GM19023 (cell line): ENCODE data around the gene XYLT1.

Experiments used
- ATAC-seq: cut with Tn5 transposase; IDR thresholded peaks from one replicate; pipeline ENCODE4 v1.9.1; 2021; ENCODE audit warnings: mild to moderate bottlenecking, moderate library complexity; ENCODE audit not compliant: unreplicated experiment

The XYLT1 gene

GRCh38 chr16:17459903-17460521 is 10.7 kb downstream of the XYLT1 start:
- peak; percentile 61 for ATAC-seq

- no peak for ATAC-seq
Measured at GRCh38 chr16:17457997-17458396, 12.8 kb downstream of the XYLT1 start.

DNA sequence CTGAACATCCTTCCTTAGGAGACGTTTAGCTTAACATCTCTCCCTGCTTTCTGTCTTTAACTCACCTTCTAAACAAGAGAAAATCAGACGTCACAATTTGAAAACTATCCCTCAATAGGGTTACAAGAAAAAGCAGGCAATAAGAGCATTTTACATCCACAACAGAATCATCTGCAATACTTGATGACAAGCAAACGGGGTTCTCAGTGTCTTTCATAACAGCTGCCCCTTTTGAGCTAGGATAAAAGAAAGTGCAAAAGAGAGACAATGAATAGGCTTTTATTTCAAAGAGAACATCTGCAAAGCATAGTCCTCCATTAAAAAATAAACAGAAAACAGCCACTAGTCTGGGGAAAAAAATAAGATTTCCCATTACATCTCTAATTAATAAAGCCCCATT is 13.2 kb downstream of the XYLT1 start:
- ATAC-seq = no peak

DNA sequence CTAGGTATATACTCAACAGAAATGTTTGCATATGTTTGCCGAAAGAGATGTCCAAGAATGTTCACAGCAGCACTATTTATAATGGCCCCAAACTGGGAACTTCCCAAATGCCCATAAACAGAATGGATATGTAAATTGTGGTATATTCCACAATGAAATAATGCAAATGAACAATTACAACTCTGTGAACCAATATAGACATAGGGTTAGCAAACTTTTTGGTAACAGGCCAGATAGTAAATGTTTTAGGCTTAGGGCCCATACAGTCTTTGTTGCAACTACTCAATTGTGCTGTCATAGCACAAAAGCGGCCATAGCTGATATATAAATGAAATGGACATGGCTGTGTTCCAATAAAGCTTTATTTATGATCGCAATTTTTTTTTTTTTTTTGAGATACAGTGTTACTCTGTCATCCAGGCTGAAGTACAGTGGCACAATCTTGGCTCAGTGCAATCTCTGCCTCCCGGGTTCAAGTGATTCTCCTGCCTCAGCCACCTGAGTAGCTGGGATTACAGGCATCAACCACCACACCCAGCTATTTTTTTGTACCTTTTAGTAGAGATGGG is 16.5 kb downstream of the XYLT1 start:
- ATAC-seq = no peak

DNA sequence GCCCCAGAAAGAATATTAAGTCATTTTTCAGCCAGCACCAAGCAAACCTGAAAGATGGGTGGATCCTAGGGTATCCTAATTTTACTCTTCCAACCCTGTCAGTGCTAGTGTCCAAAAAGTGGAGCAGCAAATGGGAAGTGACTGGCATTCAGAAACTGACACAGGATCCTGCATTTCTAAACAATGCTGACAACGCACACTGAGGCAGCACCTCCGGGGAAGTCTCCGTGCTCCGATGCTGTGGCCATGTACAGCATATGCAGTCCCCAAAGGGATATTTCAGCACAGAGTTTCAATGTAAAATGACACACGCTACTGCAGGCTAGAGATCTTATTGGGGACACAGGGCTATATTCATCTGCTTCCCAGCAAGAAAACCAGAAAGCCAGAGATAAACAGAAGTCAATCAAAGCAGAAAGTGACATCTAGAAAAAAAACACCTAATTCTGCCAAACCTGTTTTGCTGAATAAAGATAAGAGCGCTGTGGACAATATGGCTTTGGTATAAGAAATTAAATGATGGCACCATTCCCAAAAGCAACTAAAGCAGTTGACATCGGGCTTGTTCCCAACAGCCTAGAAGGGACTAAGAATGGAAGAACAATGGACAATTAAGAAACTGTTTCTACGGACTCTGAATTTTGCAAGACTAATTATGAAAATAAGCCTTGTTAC is 17.3 kb downstream of the XYLT1 start:
- ATAC-seq = no peak

GRCh38 chr16:17452922-17453321 is 17.8 kb downstream of the XYLT1 start:
- ATAC-seq = no peak

DNA sequence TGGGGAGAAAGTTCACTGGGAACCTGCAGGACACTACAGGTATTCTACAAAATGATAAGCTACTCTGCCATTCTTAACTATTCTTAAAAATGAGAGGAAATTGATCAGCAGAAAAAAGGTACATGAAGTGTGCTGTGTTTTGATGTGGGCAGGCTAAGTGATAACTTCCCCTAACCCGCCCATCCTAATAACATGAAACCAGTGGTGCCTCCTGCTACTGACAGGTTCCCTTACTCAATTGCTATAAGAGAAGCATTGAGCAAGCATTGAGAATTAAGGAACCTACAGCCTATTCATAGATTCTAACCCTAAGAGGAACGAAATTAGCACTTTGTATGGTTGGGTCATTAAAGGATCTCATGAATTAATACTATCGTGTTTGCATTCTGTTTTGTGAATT is 18.9 kb downstream of the XYLT1 start:
- no peak for ATAC-seq

GRCh38 chr16:17450291-17450690 is 20.5 kb downstream of the XYLT1 start:
- ATAC-seq = no peak

DNA sequence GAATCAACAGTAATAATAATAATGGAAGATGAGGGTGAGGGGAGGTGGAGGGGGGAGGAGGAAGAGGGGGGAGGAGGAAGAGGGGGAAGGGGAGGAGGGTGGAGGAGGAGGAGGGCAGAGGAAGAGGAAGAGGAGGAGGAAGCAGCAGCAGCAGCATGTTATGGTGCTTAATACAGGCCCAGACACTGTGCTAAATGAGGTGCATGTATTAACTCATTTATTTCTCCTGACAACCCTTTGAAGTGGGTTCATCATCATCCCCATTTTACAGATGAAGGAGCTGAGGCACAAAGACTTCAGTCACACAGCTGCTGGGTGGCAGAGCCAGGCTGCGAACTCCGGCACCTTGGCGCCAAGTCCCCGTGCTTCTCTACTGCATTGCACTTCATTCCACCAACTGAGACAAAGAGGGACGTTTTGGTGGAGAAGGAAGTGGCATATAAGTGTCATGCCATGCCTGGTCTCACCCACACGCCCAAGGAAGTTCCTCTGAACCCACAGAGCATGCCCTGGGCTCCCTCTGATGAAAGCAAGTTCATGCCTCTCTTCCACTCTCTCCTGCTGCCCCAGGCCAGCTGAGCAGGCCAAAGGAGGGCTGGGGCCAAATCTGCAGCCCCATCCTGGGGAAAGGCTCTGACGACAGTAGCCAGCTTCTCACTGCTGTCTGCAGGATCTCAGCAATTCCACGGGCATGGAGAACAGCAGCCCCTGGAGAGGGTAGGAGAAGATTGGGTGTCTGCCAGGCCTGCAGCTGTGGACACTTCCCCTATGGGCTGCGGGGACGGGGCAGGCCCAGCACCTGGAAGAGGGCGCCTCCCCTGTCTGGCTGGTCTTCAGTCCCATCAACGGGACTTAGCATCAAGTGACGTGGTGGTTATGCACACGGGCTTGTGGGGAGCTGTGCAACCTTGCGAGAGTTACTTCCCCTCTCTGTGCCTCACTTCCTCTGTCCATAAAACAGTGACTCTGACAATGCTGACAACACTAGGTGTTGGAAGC is 21.8 kb downstream of the XYLT1 start:
- no peak for ATAC-seq

DNA sequence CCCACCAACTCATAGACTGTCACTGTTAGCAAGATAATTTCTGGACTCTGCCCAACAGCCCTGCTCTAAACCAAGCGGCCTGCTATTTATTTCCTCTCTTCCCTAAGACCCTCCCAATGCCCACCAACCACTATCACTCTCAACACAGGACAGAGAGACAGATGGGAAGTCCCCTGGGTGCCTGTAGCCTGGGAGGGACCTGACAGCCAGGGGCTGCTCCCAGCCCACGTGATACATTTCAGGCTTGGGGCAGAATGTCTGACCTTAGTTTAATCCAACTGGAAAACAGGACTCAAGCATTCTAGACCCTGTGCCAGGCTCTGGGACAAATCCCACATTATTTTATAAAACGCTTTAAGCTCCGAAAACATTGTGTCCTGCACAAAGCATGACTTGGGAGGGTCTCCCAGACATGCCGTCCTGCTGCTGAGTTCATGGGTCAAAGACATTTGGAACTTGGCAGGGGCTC is 23.6 kb downstream of the XYLT1 start:
- ATAC-seq = no peak

DNA sequence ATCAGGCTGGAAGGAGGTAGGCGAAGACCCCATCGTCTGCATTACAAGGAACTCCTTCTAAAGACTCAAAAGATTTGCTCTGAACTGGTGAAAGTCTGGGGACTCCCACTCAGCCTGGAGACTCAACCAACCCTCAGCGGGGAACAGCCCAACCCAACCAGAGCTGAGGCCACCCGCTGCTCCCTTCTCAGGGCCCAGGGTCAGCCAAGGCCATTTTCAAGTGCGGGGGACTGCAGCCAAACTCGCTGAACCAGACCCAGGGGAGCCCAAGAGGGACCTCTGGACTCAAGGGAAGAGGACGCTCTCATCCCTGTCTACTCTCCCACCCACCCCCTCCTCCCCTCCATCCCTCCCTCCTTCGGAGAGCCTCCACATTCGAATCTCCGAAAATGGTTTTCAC is 24.1 kb downstream of the XYLT1 start:
- no peak for ATAC-seq

DNA sequence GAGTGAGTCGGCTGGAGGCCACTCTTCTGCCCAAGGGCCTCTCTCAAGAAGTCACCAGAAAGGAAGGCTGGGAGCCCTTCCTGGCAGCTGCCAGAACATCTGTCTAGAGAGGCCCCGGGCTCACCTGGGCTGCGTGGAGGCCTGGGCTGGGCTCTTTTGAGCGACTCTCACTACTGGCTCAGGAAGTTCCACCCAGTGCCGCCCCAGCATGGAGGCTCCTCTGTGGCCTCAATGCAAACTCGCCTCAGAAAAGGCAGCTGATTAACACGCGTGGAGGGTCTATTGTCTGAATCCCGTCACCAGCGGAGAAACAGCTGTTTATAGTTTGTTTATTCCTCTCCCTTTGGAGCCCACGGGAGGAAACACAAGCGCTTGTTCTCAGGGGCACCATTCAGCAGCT is 25.3 kb downstream of the XYLT1 start:
- ATAC-seq = no peak

DNA sequence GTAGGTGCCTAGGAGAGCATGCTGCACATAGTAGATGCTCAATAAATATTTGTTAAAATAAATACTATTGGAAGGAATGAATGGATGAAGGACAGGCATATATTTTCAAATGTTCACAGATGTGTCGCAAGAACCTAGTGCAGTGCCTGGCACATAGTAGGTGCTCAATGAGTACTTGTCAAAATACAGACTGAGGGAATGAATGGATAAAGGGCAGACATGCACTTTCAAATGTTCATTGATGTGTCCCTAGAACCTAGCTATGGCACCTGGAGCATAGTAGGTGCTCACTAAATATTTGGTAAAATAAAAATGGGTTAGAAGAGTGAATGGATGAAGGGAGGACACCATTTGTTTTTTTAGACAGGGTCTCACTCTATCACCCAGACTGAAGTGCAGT is 26.1 kb downstream of the XYLT1 start:
- ATAC-seq = no peak

DNA sequence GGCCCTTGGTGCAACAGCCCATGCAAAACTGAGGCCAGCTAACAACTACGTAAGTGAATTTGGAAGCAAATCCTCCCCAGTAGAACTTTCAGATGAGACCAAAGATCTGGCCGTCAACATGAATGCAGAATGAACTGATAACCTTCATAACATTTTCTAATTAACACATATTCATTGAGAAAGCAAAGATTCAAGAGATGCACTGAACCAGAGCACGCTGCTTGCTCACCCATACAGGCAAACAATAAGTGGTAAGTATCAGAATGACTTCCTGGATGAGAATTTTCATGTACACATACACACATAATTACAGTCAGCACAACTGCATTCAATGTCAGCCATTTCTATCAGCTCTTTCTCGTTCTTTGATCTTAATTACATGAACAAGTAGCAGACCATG is 30.6 kb downstream of the XYLT1 start:
- no peak for ATAC-seq

GRCh38 chr16:17439580-17439979 is 31.2 kb downstream of the XYLT1 start:
- ATAC-seq = no peak

DNA sequence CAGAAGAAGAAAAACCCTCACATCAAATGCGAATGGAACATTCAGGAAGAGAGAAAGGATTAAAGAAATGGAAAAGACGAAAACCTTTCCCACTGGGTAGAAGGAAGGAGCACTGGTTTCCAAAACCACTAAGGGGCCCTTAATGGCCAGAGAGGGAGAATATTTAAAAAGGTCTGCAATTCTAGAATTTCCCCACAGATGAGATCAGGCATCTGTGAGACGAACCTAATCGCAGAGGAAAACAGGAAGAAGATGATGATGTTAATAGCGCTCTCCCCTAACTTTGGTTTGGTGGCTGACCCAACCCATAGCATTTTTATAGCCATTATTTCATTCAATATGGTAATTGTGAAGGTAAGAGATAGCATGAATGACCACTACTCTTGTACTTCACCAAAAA is 32.8 kb downstream of the XYLT1 start:
- no peak for ATAC-seq

DNA sequence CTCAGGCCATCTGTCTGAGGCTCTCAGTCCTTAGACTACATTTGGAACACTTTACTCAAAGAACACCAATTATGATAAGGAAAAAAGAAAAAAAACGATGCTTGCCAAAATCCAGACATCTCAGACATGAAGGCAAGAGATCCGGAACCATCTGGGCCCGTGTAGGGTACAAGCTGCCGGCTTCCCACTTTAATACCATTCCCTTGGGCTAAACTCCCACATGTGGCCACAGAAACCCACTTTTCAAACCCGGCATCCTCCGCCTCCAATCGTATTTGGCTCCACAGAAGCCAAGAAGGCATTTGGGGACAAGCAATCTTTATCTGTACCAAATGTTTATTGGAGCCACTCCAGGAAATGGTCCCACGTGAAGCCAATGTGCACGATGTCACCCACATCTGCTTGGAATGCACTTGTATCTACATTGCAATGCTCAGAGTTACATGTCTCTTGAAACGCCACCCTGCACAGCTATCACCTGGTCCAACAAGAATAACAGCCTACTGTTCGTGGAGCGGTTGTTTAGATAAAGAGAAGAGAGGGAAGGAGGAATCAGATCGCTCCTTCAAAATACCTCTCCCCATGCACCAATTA is 33.5 kb downstream of the XYLT1 start:
- no peak for ATAC-seq

GRCh38 chr16:17435318-17435717 is 35.4 kb downstream of the XYLT1 start:
- ATAC-seq = no peak

GRCh38 chr16:17433577-17434451 is 36.9 kb downstream of the XYLT1 start:
- ATAC-seq = no peak
